Prostate gland (tissue), 2 donors: ENCODE measurements around the gene CDC7.

Experiments
- POLR2A ChIP-seq: fragments of 450-650 bp; IDR thresholded peaks from one replicate; pipeline ENCODE4 v1.6.1; 2016; ENCODE audit warnings: antibody characterized with exemption, mild to moderate bottlenecking
- POLR2AphosphoS5 ChIP-seq: sonication (generic); formaldehyde crosslinking; IDR thresholded peaks from one replicate; pipeline ENCODE4 v1.6.1; 2017; ENCODE audit warnings: antibody characterized with exemption
- TF ChIP-seq, protein P1 (sequence below), 4 experiments: fragments of 200-600 bp in 2 of 4; fragments of 450-650 bp in 2 of 4; sonication (generic) in 2 of 4; IDR thresholded peaks; 1 replicate in 3 of 4; 2 replicates in 1 of 4; pipeline ENCODE4 v1.5.1; 2016 to 2019; ENCODE audit warnings: antibody characterized with exemption in 4 of 4, mild to moderate bottlenecking in 2 of 4, moderate library complexity in 2 of 4

GRCh38 chr1:91550961-91551360, 50.3 kb downstream of the CDC7 start:
- TF ChIP-seq POLR2AphosphoS5 (no peak), POLR2A (no peak)
- TF ChIP-seq, protein P1, sequence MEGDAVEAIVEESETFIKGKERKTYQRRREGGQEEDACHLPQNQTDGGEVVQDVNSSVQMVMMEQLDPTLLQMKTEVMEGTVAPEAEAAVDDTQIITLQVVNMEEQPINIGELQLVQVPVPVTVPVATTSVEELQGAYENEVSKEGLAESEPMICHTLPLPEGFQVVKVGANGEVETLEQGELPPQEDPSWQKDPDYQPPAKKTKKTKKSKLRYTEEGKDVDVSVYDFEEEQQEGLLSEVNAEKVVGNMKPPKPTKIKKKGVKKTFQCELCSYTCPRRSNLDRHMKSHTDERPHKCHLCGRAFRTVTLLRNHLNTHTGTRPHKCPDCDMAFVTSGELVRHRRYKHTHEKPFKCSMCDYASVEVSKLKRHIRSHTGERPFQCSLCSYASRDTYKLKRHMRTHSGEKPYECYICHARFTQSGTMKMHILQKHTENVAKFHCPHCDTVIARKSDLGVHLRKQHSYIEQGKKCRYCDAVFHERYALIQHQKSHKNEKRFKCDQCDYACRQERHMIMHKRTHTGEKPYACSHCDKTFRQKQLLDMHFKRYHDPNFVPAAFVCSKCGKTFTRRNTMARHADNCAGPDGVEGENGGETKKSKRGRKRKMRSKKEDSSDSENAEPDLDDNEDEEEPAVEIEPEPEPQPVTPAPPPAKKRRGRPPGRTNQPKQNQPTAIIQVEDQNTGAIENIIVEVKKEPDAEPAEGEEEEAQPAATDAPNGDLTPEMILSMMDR (IDR thresholded peaks at IDR 0.05): no peak
